ENCODE results near the gene ADAM12. TPM values are rescaled to one million over a fixed set of nuclear protein-coding genes. Genes with fewer than 3 reads are reported as not detected.

Gene ADAM12
- total RNA-seq, 2 experiments from 2014 or later = 1.3 TPM

DNA sequence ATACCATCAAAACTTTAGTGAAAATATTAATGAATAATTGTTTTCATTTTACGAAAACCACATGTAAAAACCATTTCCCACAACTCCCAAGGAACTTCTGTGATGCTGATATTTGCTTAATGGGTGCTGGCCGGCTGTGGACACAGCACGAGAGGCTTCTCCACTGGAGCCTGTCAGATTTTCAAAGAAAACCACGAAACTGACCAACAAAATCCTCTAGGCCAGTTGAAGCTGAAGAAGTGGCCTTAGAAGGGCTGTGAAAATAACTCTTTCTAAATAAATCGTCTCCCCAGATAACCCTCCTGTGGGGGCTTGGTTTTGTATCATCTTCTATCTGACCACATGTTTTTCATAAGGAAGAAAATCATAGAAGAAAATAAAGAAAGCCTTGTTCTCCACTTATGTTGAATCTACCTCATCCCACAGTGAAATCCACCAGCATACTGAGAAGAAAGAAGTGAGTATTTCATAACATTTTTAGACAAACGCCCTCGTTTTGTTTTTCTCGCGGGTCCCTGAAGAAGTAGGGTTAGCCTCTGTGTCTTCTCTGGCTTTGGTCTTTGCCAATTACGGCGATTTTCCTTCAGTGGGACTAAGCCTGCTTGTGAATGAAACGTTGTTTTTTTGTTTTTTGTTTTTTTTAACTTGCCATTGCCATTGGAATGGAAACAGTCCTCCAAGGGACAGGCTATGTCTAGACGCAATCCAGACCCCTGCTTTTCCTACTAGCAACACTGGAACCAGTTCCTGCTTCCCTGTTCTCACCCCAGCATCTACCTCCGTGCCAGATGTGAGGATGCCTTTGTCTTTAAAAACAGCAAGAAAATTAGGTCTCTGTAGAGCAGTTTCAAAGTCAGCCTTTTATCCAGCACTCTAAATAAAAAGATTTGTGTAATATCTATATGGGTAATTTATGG lies 123.9 kb downstream of the ADAM12 start:
- ATAC-seq (no peak), DNase-seq (no peak)
- no peaks in the 10 kb centered on the region for H3K4me1 Mint-ChIP-seq (ENCODE audit: low read depth)
- no peaks in the 10 kb centered on the region for H3K36me3 Mint-ChIP-seq (ENCODE audit: low read depth)
- H3K27ac Mint-ChIP-seq = no peak overlapping the region
- peaks cover 3% of the 10 kb centered on the region for H3K9me3 Mint-ChIP-seq
- H3K27me3 Mint-ChIP-seq = no peaks in the 10 kb centered on the region
- CTCF ChIA-PET = no interaction called here
- H3K4me3 Mint-ChIP-seq = no peak overlapping the region
- TF ChIP-seq, protein P1, sequence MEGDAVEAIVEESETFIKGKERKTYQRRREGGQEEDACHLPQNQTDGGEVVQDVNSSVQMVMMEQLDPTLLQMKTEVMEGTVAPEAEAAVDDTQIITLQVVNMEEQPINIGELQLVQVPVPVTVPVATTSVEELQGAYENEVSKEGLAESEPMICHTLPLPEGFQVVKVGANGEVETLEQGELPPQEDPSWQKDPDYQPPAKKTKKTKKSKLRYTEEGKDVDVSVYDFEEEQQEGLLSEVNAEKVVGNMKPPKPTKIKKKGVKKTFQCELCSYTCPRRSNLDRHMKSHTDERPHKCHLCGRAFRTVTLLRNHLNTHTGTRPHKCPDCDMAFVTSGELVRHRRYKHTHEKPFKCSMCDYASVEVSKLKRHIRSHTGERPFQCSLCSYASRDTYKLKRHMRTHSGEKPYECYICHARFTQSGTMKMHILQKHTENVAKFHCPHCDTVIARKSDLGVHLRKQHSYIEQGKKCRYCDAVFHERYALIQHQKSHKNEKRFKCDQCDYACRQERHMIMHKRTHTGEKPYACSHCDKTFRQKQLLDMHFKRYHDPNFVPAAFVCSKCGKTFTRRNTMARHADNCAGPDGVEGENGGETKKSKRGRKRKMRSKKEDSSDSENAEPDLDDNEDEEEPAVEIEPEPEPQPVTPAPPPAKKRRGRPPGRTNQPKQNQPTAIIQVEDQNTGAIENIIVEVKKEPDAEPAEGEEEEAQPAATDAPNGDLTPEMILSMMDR (IDR thresholded peaks at IDR 0.05) = no peak
- POLR2A ChIA-PET = no interaction called here
- intact Hi-C loops (cut with micrococcal nuclease) = no loop called here

DNA sequence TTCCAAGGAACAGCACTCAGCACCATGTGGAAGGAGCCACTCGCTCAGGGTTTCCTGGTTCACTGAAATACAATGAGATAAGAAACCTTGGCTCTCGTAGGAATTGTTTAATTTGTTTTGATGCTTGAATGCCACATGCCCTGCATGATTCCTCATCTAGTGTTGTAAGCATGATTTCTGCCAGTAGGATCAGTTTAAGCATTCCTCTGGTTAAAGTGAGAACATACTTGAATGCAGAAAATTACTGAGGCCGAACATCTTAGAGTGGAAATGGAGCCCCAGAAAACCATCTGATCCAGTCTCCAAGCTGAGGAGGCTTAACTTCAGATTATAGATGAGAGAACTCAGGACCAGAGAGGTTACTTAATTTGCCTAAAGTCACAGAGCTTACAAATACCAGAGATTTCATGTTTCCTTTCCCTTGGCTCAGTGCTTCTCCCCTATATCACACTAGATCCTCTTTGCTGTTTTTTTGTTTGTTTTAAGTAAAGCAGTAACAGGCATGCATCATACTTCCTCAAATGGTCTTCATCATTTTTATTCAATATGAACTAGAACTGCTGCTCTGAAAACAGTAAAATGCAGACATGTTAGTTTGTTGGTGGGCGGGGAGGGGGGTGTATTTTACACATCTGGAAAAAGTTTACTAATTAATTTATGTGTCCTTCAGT lies 125.1 kb downstream of the ADAM12 start:
- Mint-ChIP-seq H3K4me3 (no peak overlapping the region), H3K36me3 (ENCODE audit: low read depth) (no peaks in the 10 kb centered on the region), H3K4me1 (ENCODE audit: low read depth) (no peaks in the 10 kb centered on the region), H3K27me3 (no peaks in the 10 kb centered on the region), H3K9me3 (peaks cover 3% of the 10 kb centered on the region), H3K27ac (no peak overlapping the region)
- DNase-seq (no peak), ATAC-seq (no peak)
- POLR2A ChIA-PET = no interaction called here
- TF ChIP-seq, protein P1 (IDR thresholded peaks at IDR 0.05) = no peak
- intact Hi-C loops (cut with micrococcal nuclease) = no loop called here
- CTCF ChIA-PET = no interaction called here

DNA sequence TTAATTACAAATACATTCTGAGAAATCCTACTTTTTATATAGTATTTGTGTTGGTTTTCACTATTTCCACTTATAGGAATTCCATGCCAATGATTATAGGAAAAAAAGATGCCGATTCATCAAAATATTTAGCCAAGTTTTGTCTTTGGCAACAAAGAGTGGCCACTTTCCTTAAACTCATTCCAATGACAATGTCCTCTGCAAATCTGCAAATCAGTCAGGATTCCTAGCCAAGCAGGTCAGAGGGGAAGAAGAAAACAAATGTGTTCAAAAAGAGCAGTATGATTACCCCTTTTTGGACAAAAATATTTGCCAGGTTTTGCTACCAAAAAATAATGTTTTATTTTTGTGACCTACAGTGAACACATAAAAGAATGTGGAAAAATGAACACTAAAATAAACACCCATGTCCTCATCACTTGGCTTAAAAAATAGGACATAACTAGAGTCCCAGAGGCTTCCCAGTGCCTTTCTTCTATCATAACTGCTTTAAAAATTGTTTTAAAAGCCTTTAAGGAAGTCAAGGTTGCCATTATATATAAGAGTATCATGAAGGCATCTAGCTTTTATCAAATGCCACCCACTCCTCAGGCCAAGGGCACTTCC lies 125.9 kb downstream of the ADAM12 start:
- TF ChIP-seq, protein P1 (IDR thresholded peaks at IDR 0.05) = no peak
- Mint-ChIP-seq H3K27me3 (no peaks in the 10 kb centered on the region), H3K4me1 (ENCODE audit: low read depth) (no peaks in the 10 kb centered on the region), H3K9me3 (peaks cover 3% of the 10 kb centered on the region), H3K27ac (no peak overlapping the region), H3K4me3 (no peak overlapping the region), H3K36me3 (ENCODE audit: low read depth) (no peaks in the 10 kb centered on the region)
- CTCF ChIA-PET = no interaction called here
- POLR2A ChIA-PET = no interaction called here
- no peak for DNase-seq
- intact Hi-C loops (cut with micrococcal nuclease) = no loop called here
- no peak for ATAC-seq

DNA sequence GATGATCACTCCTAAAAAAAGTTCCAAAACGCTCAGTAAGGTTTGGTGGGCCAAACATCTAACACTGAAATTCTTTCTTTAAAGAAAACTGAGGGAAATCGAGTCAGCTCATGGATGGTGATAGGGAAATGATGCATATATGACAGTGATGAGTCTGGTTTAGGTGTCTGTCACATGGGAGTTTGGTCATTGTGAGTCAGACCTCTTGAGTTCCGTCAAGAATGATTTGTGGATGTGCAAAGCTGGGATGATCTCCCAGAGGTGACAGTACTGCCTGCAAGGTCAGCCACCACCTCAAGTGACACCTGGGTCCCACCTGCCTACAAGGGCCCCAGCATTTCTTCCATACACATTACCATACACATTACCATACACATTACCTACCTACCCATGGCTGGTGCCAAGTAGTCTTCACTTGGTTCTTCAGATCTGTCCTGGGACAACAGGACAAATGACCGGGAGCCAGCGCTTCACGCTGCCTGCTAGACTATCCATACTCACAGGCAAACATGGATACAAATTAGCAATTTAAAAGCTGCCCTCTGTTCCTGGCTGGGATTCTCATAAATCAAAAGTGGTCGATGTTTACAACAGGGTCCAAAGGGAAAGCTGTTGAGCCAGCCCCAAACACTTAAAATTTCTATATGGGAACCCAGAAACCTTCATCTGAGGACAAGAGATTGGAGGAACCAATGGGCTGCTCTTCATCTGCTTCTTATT lies 128.4 kb downstream of the ADAM12 start:
- Mint-ChIP-seq H3K4me1 (ENCODE audit: low read depth) (no peaks in the 10 kb centered on the region), H3K4me3 (no peak overlapping the region), H3K27ac (no peak overlapping the region), H3K27me3 (peaks cover 1% of the 10 kb centered on the region), H3K9me3 (no peaks in the 10 kb centered on the region), H3K36me3 (ENCODE audit: low read depth) (no peaks in the 10 kb centered on the region)
- TF ChIP-seq, protein P1 (IDR thresholded peaks at IDR 0.05) = no peak
- DNase-seq = no peak
- ChIA-PET CTCF (no interaction called here), POLR2A (no interaction called here)
- intact Hi-C loops (cut with micrococcal nuclease) = no loop called here
- ATAC-seq = no peak

Data from activated CD8-positive, alpha-beta T cell treated with anti-CD3 and anti-CD28 coated beads for 36 hours (primary cell).